ENCODE results near the gene TOMM20L.
"Not testable (repeated sequence)": the region's sequence is repeated elsewhere in the genome, so short reads cannot be mapped to it uniquely, and the experiment has no call there.

TOMM20L gene

DNA sequence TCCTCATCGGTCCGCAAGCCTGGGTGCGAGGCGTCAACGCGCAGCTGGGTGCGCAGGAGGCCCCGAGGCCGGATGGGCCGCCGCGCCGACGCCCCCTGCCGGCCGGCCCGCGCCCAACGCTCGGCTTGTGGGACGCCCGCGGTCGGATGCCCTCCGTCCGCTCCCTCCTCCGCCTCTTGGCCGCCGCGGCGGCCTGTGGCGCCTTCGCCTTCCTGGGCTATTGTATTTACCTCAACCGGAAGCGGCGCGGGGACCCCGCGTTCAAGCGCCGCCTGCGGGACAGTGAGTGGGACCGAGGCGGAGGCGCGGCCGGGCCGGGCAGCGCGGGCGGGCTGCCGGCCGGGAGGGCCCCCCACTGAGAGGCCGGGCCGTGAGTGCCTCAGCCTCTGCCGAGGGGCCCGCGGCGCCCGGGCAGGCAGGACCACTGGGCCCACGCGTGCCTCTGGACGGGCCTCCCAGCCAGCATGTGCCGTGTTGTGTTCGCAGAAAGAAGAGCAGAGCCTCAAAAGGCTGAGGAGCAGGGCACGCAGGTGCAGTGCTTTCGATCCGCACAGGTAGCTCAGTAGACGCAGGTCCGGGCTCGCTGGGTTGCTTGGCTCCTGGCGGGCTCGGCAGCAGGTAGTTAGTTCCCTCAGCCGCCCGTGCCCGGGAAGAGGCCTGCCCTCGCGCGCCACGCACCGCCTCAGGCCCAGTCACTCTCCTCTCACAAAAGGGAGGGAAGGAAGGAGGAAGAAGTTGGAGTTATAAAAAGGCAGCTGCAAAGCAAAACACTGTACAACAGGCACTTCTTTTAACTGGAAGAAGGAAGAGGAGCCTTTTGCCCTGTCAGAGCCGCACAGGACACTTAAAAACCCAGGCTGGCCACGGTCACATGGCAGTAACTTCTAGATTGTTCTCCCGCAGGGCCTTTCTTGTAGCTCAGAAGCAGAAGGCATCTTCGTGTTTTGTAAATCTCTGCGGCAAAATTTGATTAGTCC lies at the start of gene TOMM20L:
Gene TOMM20L, plus strand, starts transcription at position 119 of the 977 bp plus-strand sequence. Its CDS starts 28 bp downstream, at position 147.
- DNase-seq: peak; percentile 67

DNA sequence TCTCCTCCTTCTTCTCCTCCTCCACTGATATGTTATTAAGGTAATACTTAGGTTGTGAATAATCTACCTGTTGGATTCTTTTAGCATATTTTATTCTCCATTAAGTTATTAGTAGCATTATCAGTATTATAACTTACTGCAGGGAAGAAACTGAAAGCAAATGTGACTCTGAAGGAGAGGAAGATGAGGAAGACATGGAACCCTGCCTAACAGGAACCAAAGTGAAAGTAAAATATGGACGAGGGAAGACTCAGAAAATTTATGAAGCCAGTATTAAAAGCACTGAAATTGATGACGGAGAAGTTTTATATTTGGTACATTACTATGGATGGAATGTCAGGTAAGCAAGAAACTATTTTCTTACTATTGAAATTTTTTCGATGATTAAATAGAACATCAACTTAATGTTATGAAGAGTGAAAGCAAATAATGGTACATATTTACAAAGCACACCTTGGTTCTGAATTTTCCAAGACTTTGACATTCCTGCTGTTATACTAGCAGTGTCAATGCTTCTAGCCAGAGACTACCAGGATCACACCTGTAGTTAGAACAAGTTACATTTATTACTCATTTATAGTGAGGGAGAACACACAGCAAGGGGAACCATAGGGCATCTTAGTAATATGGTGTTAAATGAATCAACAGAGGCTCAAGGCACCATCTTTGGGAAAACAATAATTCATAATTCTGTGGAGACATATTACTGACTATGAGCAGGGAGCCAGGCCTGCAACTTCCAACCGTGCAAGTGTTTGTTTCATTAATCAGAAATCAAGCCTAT lies 42.0 kb upstream of the TOMM20L start:
- no peak for DNase-seq

DNA sequence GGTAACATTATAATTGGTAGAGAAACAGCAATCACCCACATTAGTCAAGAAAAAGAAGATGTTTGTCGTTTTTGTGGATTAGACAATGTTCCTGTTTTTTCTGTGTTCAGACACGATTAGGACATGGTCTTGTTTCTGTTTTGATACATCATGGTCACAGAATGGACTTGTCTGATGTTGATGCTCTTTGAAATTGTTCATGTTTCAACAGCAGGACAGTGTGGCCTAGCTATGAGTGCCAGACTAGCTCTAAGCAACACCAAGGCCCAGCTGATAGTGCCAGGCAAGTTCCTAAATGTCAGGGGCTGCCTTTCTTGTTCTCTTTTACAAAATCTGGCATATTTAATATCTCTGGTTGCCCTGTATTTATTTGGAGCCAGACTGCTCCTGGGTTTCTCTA lies 40.9 kb upstream of the TOMM20L start:
- DNase-seq: no peak

DNA sequence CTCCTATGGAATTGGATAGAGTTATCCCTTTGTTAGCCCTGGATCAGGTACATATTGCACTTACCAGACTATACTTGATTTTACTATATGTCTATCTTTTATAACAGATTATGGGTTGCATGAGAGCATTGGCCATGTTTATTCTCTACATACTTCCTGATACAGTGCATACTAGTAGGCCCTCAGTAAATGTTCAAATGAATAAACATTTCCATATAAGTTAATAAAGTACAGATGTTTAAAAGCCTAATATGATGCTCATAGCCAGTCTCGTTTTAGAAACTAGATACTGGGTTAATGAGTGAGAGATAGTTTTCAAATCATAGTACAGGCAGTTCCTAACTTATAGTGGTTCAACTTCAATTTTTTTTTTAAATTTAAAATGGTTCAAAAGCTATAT lies 39.5 kb upstream of the TOMM20L start:
- no peak for DNase-seq

DNA sequence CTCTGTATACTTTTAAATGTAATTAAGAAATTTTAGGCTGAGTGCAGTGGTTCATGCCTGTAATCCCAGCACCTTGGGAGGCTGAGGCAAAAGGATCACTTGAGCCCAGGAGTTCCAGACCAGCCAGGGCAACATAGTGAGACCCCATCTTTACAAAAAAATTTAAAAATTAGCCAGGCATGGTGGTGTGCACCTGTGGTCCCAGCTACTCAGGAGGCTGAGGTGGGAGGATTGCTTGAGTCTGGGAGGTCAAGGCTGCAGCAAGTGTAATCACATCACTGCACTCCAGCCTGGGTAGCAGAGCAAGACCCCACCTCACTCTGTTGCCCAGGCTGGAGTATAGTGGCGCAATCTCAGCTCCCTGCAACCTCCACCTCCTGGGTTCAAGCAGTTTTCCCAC lies 33.5 kb upstream of the TOMM20L start:
- not testable (repeated sequence) for DNase-seq

DNA sequence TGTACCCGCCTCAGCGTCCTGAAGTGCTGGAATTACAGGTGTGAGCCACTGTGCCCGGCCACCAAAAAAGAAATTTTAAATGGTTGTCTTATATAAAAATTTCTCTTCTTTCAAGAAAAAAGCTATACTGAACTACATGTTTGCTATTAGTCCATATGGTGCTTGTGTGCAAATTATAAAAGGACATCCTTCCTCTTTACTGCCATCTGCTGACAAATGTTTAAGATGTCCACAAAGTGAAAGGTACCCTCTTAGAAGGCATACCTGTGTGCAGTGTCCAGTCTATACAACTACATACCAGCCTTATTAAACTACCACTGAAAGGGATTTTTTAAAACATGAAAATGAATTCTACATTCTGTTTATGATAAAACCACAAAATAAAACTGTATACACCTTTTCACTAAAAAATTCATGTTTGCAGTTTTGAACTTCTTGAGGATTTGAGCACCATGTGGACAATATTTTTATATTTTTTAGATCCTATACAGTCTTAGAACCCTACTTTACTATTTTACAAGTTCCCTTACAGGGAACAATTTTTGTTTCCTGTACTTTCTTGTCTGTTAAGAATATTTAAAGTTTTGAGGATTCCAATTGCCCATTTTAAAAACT lies 32.8 kb upstream of the TOMM20L start:
- DNase-seq: no peak

DNA sequence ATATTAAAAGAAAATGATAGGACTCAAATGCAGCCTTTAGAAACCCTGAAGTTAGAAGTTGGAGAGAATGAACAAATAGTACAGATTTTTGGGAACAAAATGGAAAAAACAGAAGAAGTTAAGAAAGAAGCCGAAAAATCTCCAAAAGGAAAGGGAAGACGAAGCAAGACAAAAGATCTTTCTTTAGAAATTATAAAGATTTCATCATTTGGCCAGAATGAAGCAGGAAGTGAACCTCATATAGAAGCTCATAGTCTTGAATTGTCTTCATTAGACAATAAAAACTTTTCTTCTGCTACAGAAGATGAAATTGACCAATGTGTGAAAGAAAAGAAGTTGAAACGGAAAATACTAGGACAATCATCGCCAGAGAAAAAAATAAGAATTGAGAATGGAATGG lies 31.4 kb upstream of the TOMM20L start:
- DNase-seq: no peak

DNA sequence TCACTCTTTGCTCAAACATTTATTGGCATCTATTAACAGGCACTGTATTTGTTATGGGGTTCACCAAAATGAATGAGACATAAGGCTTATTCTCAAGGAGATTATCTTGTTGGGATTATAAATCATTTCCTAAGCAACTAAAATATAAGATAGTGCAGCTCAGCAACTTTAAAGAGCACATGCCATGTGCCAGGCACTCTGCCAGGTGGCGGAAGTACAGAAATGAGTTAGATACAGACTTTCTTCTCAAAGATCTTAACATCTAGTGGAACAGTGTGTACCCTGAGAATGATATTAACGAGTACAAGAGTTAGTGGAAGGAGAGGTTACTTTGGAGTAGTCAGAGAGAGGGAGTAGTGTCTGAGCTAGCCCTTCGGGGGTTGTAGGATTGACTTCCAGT lies 28.4 kb upstream of the TOMM20L start:
- no peak for DNase-seq

DNA sequence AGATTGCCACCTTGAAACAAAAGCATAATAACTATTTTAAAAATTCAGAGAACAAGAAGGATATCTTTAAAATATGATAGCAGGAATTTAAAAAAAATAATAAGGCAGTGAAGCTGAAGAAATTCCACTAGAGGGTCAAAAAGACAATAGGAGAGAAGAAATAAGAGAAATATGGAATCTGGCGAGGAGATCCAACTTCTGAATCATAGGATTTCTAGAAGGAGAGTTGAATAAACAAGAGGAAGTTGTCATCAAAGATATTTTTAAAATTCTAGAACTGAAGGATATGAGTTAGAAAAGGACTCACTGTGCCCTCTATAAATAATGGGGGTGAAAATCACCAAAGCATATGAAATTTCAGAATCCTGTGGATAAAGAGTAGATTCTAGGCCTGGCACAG lies 26.8 kb upstream of the TOMM20L start:
- DNase-seq: no peak

DNA sequence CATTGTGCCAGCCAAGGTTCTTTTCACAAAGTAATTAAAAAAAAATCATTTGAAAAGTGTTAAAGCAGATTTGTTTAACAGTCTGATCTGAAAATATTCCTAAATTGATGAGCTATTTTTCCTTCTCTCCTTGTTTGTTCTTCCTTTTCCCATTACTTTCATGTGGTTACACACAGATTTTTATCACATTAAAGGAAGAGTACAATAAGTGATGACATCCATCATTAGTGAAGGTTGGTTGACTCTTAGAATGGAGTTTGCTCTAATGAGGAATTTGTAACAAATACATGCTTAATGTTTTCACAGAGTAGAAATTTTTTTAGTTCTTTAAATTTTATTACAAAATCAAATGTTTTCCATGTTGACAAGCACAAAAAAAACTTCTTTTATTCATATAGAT lies 18.9 kb upstream of the TOMM20L start:
- no peak for DNase-seq

DNA sequence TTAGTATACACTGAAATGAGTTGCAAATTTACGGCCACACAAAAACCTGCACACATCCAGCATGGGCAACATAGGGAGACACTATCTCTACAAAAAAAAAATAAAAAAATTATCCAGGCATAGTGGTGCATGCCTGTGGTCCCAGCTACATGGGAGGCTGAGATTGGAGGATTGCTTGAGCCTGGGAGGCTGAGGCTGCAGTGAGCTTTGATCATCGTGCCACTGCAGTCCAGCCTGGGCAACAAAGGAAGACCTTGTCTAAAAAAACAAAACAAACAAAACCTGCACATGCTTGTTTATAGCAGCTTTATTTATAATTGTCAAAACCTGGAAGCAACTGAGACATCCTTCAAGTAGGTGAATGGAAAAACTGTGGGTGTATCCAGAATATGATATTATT lies 4.9 kb upstream of the TOMM20L start:
- DNase-seq: no peak

DNA sequence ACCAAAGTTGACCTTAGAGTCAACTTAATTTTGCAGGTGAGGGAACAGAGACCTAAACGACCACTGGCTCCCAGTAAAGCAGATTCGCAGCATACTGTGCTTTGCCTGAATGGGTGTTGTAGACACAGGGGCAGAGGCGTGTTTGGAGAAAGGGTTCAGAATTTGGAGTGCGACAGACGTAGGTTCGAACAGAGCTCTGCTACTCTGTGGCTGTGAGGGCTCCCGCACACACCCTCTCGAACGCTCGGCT lies 243 bp upstream of the TOMM20L start:
- DNase-seq: no peak

DNA sequence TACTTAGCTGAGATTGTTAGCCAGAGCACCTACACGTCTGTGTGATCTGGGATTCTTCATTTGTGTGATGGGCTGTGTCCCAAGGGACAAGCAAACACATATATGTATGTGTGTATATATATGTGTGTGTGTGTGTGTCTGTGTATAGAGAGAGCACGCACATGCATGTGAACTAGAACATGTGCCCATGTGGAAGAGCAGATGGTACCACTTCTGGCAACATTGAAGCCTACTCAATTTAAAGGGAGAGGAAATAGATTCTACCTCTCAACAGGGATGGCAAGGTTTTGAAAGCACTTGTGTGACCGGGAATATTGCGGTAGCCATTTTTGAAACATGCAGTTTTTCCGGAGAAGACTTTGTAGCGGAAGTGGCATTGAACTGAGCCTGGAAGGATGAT lies 1.4 kb downstream of the TOMM20L start:
- no peak for DNase-seq

DNA sequence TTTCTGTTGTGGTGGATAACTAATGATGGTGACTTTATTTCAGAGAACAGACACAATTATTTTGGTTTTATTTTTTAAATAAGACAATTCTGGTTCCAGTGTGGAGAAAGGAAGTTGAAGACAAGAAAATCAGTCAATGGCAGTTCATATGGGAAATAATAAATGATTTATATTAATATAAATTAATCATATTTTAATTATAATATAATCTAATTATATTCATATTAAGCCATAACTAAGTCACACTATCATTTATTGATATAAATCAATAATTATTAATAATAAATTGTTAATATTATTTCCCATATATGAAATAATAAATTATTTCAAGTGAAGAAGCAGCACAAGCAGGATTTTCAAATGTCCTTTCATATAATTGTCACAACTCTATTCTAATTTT lies 2.8 kb downstream of the TOMM20L start:
- no peak for DNase-seq

DNA sequence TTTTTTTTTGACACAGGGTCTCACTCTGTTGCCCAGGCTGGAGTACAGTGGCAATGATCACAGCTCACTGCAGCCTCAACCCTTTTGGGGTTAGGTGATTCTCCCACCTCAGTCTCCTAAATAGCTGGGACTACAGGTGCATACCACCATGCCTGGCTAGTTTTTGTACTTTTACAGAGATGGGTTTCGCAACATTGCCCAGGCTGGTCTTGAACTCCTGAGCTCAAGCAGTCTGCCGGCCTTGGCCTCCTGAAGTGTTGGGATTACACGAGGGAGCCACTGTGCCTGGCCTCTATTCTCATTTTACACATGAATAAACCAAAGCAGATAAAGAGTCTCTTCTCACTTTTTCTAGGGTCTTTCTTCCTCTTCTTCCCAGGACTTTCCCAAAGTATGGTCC lies 3.2 kb downstream of the TOMM20L start:
- DNase-seq: no peak

DNA sequence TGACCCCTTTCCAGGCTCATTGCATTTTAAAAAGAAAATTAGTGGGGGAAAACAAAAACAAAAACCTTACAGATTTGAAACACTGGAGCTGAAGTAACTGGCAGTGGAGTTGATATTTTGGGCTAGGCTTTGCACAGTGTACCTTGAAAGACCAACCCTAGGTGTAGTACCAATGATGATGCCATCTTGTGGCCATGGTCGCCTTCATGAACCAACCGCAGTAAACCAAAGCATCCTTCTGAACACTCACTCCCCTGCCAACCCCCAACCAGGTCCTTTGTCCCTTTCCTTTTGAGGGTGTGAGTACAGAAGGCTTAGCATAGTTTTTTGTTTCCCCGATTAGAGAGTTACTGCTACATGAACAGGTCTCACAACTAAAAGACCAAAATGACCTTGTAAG lies 5.9 kb downstream of the TOMM20L start:
- no peak for DNase-seq

DNA sequence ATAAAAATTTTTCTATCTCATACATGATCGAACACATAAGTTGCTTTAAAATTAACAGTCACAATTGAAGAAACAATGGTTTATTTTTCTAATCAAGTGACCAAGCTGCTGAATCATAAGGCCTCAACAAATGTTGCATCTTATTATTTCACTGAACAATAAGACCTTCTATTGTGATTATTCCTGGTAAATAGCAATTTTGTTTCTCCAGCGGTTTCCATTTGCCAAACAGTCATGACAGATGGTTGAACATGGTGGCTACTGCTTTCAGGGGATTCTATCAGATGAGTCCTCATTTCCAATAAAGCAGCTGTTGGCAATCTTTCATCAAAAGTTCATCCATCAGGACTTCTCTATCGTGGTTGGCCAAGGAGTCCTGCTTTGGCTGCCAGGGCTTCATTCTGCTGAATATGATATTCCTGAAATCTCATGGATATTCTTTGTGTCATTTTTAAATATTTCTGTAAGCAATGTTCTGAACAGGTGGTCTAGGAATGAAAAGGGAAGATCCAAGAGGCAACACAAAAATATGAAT lies 13.0 kb downstream of the TOMM20L start:
- no peak for DNase-seq

DNA sequence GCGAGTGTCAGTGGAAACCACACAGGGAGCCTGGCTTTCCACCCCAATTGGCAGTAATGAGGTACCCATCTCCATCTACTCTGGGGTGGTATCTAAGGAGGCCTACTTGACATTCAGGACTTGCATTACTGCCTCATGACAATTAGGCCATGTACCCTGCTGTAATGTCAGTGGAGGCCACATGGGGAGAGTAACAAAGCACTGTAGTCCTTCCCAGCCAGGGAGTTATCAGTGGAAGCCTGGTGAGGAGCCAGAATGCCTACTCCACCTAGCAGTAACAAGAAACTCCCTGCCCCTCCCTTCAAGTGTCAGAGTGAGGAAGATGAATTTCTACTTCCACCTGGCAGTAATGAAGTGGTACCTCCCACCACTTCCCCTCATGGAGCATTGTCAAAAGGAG lies 19.1 kb downstream of the TOMM20L start:
- no peak for DNase-seq

DNA sequence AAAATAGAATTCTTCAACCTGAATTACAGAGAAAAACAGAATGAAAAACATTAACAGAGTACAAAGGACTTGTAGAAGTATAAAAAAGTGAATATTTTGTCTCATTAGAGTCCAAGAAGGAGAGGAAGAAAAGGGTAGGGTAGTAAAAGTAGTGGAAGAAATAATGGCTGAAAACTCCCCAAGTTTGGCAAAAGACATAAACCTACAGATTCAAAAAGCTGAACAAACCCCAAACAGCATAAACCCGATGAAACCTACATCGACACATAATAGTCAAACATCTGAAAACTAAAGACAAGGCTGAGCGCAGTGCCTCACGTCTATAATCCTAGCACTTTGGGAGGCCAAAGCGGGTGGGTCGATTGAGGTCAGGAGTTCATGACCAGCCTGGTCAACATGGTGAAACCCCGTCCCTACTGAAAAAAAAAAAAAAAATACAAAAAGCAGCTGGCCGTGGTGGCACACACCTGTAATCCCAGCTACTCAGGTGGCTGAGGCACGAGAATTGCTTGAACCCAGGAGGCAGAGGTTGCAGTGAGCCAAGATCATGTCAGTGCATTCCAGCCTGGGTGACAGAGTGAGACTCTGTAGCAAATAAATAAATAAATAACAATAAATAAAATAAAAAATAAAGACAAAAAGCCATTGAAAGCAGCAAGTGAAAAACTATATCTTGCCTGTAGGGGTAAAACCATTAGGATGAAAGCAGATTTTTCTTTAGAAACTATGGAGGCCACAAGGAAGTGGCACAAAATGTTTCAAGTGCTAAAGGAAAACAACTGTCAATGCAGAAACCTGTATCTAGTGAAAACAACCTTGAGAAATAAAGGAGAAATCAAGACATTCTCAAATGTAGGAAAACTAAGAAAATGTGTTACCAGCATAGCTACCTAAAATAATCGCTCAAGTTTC lies 20.2 kb downstream of the TOMM20L start:
- DNase-seq: no peak

DNA sequence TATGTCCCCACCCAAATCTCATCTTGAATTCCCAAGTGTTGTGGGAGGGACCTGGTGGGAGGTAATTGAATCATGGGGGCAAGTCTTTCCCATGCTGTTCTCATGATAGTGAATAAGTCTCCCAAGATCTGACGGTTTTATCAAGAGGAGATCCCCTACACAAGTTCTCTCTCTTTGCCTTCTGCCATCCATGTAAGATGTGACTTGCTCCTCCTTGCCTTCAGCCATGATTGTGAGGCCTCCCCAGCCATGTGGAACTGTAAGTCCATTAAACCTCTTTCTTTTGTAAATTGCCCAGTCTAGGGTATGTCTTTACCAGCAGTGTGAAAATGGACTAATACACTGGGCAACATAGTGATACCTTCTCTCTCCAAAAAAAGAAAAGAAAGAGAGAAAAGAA lies 21.2 kb downstream of the TOMM20L start:
- not testable (repeated sequence) for DNase-seq

DNA sequence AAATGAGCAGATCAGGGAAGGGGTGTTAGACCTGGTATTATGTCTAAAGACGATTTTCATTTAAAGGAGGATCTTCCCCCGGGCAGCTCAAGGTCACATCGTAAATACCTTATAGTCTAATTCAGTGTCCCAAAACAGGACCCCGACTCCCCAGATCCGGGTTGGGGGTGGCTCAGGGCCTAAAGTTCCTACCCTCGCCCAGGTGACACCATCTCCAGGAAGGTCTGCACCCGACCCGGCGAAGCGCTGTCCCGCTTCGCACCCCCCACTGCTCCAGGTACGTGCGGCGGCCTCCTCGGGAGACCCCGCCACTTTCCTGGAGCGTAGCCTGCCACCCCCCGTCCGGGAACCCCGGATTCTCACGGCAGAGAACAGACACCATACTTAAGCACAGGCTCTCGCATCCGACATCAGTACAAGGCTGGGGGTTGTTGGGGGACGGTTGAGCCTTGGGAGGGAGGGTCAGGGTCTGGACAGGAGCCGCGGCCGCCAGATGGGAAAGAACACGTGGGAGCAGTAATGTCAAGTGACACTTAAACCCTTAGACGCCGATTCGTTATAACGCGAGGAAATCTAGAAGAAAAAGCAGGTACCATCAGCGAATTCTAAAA lies 31.0 kb downstream of the TOMM20L start:
- peak; percentile 40 for DNase-seq
